Subcutaneous adipose tissue (tissue), 4 donors: ENCODE results near the gene EIF1B. TPM values are rescaled to one million over a fixed set of nuclear protein-coding genes. Genes with fewer than 3 reads are reported as not detected.

ENCODE experiments used
- CTCF ChIP-seq: fragments of 450-650 bp; IDR thresholded peaks from one replicate; pipeline ENCODE4 v1.5.1; 2016; ENCODE audit warnings: low read depth, mild to moderate bottlenecking, control low read depth, antibody characterized with exemption, moderate library complexity
- total RNA-seq, 4 donors: library from RNA; depleted of rRNA; stranded (reverse); fragments of >200 nt; gene quantifications; one replicate each; pipeline ENCODE4 v1.1.0, GENCODE V29; 2016

EIF1B gene
- total RNA-seq, 4 donors from 2014 or later, result 37.5 to 62.6 (median 41.7) TPM

GRCh38 chr3:40350529-40350928, 41.0 kb downstream of the EIF1B start:
- TF ChIP-seq CTCF, result no peak

GRCh38 chr3:40355410-40355809, 45.9 kb downstream of the EIF1B start:
- no peak for TF ChIP-seq CTCF

- TF ChIP-seq CTCF, result no peak
Measured at GRCh38 chr3:40358454-40358853, 48.9 kb downstream of the EIF1B start.

Other genes with a start within 250 kb of the EIF1B start
- 1 to 10 TPM in 2 of 4 donors, under 1 TPM in 2; 0.17 to 3.1 (median 1.6) TPM for gene ENTPD3, start 77.5 kb downstream of the EIF1B start, total RNA-seq
- gene RPL14, start 147.6 kb downstream of the EIF1B start, total RNA-seq, result 100 to 1,000 TPM; 306 to 534 (median 345) TPM
- gene ZNF619, start 167.4 kb downstream of the EIF1B start, total RNA-seq, result 1 to 10 TPM; 6.2 to 8.6 (median 7.4) TPM
- 1 to 10 TPM; 2.4 to 6.2 (median 3.5) TPM for gene ZNF620, start 196.3 kb downstream of the EIF1B start, total RNA-seq
- 10 to 100 TPM; 18.8 to 26.6 (median 24.1) TPM for gene ZNF621, start 215.3 kb downstream of the EIF1B start, total RNA-seq